ENCODE results near the gene COL4A2.

DNA sequence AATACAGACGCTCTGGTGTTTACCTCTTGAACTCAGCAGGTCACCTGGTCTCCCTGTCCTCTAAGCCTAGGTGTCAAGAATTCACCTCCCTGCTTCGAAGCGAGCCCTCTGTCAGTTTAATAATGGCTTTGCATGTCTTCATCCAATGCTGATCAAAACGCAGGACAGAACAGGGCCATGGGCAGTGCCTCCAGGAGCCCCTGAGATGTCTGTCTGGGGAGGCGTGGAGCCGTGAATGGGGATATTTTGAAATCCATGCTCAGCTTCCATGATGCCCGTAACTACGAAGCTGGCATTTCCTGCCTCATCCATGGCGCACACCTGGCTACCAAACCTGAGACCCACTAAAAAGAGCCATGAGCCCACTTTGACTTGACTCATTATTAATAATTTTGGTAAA is 140.7 kb downstream of the COL4A2 start:
- TF ChIP-seq, protein P1, sequence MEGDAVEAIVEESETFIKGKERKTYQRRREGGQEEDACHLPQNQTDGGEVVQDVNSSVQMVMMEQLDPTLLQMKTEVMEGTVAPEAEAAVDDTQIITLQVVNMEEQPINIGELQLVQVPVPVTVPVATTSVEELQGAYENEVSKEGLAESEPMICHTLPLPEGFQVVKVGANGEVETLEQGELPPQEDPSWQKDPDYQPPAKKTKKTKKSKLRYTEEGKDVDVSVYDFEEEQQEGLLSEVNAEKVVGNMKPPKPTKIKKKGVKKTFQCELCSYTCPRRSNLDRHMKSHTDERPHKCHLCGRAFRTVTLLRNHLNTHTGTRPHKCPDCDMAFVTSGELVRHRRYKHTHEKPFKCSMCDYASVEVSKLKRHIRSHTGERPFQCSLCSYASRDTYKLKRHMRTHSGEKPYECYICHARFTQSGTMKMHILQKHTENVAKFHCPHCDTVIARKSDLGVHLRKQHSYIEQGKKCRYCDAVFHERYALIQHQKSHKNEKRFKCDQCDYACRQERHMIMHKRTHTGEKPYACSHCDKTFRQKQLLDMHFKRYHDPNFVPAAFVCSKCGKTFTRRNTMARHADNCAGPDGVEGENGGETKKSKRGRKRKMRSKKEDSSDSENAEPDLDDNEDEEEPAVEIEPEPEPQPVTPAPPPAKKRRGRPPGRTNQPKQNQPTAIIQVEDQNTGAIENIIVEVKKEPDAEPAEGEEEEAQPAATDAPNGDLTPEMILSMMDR (IDR thresholded peaks at IDR 0.05; ENCODE audit: low read length) = no peak
- no peak for TF ChIP-seq EZH2 (IDR thresholded peaks at IDR 0.05; ENCODE audit: borderline replicate concordance, low read length)
